Activated naive CD4-positive, alpha-beta T cell treated with anti-CD3 and anti-CD28 coated beads, Interleukin-2, amount 50 U/mL, for 72 hours (primary cell): Measurements from ENCODE around the gene STX10. TPM values are rescaled to one million over a fixed set of nuclear protein-coding genes. Genes with fewer than 3 reads are reported as not detected.
"Not testable (repeated sequence)": the region's sequence is repeated elsewhere in the genome, so short reads cannot be mapped to it uniquely, and the experiment has no call there.

Experiments
- ATAC-seq, 2 donors: fragments of 150-1000 bp; cut with Tn5 transposase; 2 replicates each; pipeline ENCODE4 v1.10.0; 2021; ENCODE audit warnings: mild to moderate bottlenecking in 2 of 2, moderate library complexity in 2 of 2
- DNase-seq, 2 donors: peaks; one replicate each; pipeline ENCODE4 v3.0.0; 2021 to 2022; ENCODE audit warnings: low spot score in 2 of 2
- H3K27ac Mint-ChIP-seq, 2 donors: one replicate each; pipeline ENCODE4 v1.8.0; 2022; ENCODE audit warnings: mild to moderate bottlenecking in 2 of 2, mixed read lengths in 2 of 2
- H3K36me3 Mint-ChIP-seq, 2 donors: one replicate each; pipeline ENCODE4 v1.8.0; 2022; ENCODE audit warnings: mixed read lengths in 2 of 2
- H3K9me3 Mint-ChIP-seq, 2 donors: one replicate each; pipeline ENCODE4 v1.8.0; 2022; ENCODE audit warnings: mixed read lengths in 2 of 2
- total RNA-seq, 2 donors: library from RNA; stranded (reverse); gene quantifications; one replicate each; pipeline ENCODE4 v1.2.3, GENCODE V29; 2022

Gene STX10
- 10 to 100 TPM; 67.2 to 77.1 TPM for total RNA-seq

GRCh38 chr19:13150187-13150930 is at the start of gene STX10, which contains the start of gene IER2:
TSS of gene STX10 (minus strand) at chr19:13150375. CDS start at chr19:13150173, 202 bp downstream.
TSS of gene IER2 (plus strand) at chr19:13150411. CDS start at chr19:13153187, 2,776 bp downstream.
- Mint-ChIP-seq H3K27ac (peak within 1 kb of the TSS; percentile 97 to 98), H3K9me3 (no peaks in the 10 kb centered on the region), H3K36me3 (peaks cover 50 to 57% of the 10 kb centered on the region in 2 donors)
- DNase-seq (peak; percentile 90 to 92), ATAC-seq (peak; percentile 51 to 56)

- no peak overlapping the region for H3K27ac Mint-ChIP-seq
- no peaks in the 10 kb centered on the region for H3K9me3 Mint-ChIP-seq
- no peaks in the 10 kb centered on the region for H3K36me3 Mint-ChIP-seq
- ATAC-seq (no peak), DNase-seq (no peak)
These were observed 48.5 kb upstream of the STX10 start for GRCh38 chr19:13198634-13199033.

- ATAC-seq = peak in 1 of 2 donors; percentile 46
- DNase-seq = peak in 1 of 2 donors; percentile 41
- Mint-ChIP-seq H3K27ac (no peak overlapping the region), H3K36me3 (no peaks in the 10 kb centered on the region), H3K9me3 (no peaks in the 10 kb centered on the region)
These were observed 45.5 kb upstream of the STX10 start for GRCh38 chr19:13195678-13196077.

- Mint-ChIP-seq H3K27ac (peak overlapping the region in 1 of 2 donors; percentile 37), H3K9me3 (no peaks in the 10 kb centered on the region), H3K36me3 (no peaks in the 10 kb centered on the region)
- DNase-seq (no peak), ATAC-seq (peak; percentile 35 to 47)
These were observed 40.8 kb upstream of the STX10 start for GRCh38 chr19:13190781-13191540.

- DNase-seq (no peak), ATAC-seq (no peak)
- no peaks in the 10 kb centered on the region for H3K36me3 Mint-ChIP-seq
- no peaks in the 10 kb centered on the region for H3K9me3 Mint-ChIP-seq
- peak overlapping the region in 1 of 2 donors; percentile 64 for H3K27ac Mint-ChIP-seq
These were observed 39.4 kb upstream of the STX10 start for GRCh38 chr19:13189600-13189999.

GRCh38 chr19:13187419-13187818 is 37.2 kb upstream of the STX10 start:
- Mint-ChIP-seq H3K36me3 (no peaks in the 10 kb centered on the region), H3K9me3 (no peaks in the 10 kb centered on the region), H3K27ac (peak overlapping the region in 1 of 2 donors; percentile 70)
- DNase-seq (no peak), ATAC-seq (no peak)

- not testable (repeated sequence) for H3K36me3 Mint-ChIP-seq, H3K9me3 Mint-ChIP-seq, DNase-seq, ATAC-seq
- peak overlapping the region in 1 of 2 donors; percentile 3 for H3K27ac Mint-ChIP-seq
These were observed 36.5 kb upstream of the STX10 start for GRCh38 chr19:13186688-13187087.

- peak overlapping the region in 1 of 2 donors; percentile 3 for H3K27ac Mint-ChIP-seq
- not testable (repeated sequence) for ATAC-seq, H3K36me3 Mint-ChIP-seq, DNase-seq, H3K9me3 Mint-ChIP-seq
These were observed 35.8 kb upstream of the STX10 start for GRCh38 chr19:13185763-13186657.

GRCh38 chr19:13184926-13185325 is 34.8 kb upstream of the STX10 start:
- H3K9me3 Mint-ChIP-seq, H3K27ac Mint-ChIP-seq, DNase-seq, H3K36me3 Mint-ChIP-seq, ATAC-seq: not testable (repeated sequence)

GRCh38 chr19:13181747-13182388 is 31.7 kb upstream of the STX10 start:
- H3K36me3 Mint-ChIP-seq = no peaks in the 10 kb centered on the region
- ATAC-seq = peak; percentile 49 to 70
- DNase-seq = no peak

GRCh38 chr19:13178291-13178690 is 28.1 kb upstream of the STX10 start:
- not testable (repeated sequence) for DNase-seq, ATAC-seq, H3K27ac Mint-ChIP-seq, H3K9me3 Mint-ChIP-seq, H3K36me3 Mint-ChIP-seq

More at GRCh38 chr19:13181747-13182388, 31.7 kb upstream of the STX10 start:
- H3K27ac Mint-ChIP-seq = peak overlapping the region; percentile 50 to 72
- no peaks in the 10 kb centered on the region for H3K9me3 Mint-ChIP-seq

- DNase-seq, H3K9me3 Mint-ChIP-seq, H3K36me3 Mint-ChIP-seq, H3K27ac Mint-ChIP-seq, ATAC-seq: not testable (repeated sequence)
These were observed 27.4 kb upstream of the STX10 start for GRCh38 chr19:13177584-13177983.

- H3K36me3 Mint-ChIP-seq = peaks cover 7 to 9% of the 10 kb centered on the region in 2 donors
- no peak for DNase-seq
- no peaks in the 10 kb centered on the region for H3K9me3 Mint-ChIP-seq
- ATAC-seq = no peak
- H3K27ac Mint-ChIP-seq = no peak overlapping the region
These were observed 26.2 kb upstream of the STX10 start for GRCh38 chr19:13176345-13176744.

GRCh38 chr19:13173139-13173737 is 23.1 kb upstream of the STX10 start:
- Mint-ChIP-seq H3K36me3 (peaks cover 7 to 9% of the 10 kb centered on the region in 2 donors), H3K27ac (peak overlapping the region; percentile 95 to 96), H3K9me3 (no peaks in the 10 kb centered on the region)
- DNase-seq = no peak
- ATAC-seq = no peak

GRCh38 chr19:13172346-13173138 is 22.4 kb upstream of the STX10 start:
- peak overlapping the region; percentile 95 to 96 for H3K27ac Mint-ChIP-seq
- ATAC-seq = peak; percentile 25 to 40
- H3K36me3 Mint-ChIP-seq = peaks cover 7 to 15% of the 10 kb centered on the region in 2 donors
- peak; percentile 79 to 85 for DNase-seq
- no peaks in the 10 kb centered on the region for H3K9me3 Mint-ChIP-seq
